ENCODE measurements around the gene CDH5. TPM values are rescaled to one million over a fixed set of nuclear protein-coding genes. Genes with fewer than 3 reads are reported as not detected.

CDH5 gene
- total RNA-seq, 4 donors from 2014 or later: 31.8 to 237 (median 95.8) TPM

DNA sequence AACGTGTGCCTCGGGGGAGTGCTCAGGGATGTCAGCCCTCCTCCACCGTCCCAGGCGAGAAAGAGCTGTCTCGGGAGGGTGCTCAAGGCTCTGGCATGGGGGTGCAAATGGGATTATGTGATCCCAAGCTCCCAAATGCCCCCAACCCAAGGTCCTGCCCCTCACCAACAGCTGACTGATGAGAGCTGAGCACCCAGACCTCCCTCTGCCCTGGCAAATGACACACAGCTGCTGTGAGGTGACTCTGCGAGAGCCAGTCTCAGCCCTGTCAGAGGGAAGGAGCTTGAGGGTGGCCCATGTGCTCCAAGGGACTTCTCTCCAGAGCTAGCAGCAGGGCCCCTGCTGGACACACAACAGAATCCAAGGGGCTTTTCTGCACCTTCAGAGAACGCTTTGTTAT, 7.7 kb downstream of the CDH5 start:
- no peak for DNase-seq (ENCODE audit: low spot score)
- TF ChIP-seq, protein P1, sequence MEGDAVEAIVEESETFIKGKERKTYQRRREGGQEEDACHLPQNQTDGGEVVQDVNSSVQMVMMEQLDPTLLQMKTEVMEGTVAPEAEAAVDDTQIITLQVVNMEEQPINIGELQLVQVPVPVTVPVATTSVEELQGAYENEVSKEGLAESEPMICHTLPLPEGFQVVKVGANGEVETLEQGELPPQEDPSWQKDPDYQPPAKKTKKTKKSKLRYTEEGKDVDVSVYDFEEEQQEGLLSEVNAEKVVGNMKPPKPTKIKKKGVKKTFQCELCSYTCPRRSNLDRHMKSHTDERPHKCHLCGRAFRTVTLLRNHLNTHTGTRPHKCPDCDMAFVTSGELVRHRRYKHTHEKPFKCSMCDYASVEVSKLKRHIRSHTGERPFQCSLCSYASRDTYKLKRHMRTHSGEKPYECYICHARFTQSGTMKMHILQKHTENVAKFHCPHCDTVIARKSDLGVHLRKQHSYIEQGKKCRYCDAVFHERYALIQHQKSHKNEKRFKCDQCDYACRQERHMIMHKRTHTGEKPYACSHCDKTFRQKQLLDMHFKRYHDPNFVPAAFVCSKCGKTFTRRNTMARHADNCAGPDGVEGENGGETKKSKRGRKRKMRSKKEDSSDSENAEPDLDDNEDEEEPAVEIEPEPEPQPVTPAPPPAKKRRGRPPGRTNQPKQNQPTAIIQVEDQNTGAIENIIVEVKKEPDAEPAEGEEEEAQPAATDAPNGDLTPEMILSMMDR (IDR thresholded peaks at IDR 0.05): no peak

DNA sequence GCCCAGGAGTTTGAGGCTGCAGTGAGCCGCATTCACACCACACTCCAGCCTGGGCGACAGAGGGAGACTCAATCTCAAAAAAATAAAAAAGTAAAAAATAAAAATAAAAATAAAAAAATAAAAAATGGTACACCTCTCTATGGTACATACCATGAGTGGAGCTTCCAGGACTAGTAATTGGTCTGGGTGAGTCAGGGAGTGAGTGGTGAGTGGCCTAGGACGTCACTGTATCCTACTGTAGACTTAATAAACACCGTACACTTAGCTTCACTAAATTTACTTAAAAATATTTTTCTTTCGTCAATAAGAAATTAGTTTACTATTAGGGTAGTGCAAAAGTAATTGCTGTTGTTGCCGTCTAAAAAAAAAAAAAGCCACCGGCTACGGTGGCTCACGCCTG, 9.0 kb downstream of the CDH5 start:
- TF ChIP-seq, protein P1 (IDR thresholded peaks at IDR 0.05): no peak
- DNase-seq (ENCODE audit: low spot score) (no peak), ATAC-seq (ENCODE audit: low FRiP score) (no peak)

More for the DNA sequence above, 7.7 kb downstream of the CDH5 start:
- ATAC-seq (ENCODE audit: low FRiP score): no peak

DNA sequence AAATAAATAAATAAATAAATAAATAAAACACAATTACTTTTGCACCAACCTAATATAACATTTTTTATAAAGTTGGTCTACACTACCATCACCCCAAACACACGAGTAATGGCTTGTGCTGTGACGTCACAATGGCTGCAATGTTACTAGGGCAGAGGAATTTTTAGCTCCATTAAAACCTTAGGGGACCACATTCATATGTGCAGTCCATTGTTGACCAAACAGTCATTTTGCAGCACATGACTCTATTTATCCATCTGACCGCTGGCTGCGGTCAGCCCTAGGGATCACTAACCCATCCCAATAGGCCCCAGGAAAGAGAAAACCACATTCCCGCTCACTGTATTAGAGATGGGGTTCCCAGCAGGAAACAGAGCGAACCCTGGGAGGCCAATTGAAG, 9.6 kb downstream of the CDH5 start:
- ATAC-seq (ENCODE audit: low FRiP score): no peak
- no peak for DNase-seq (ENCODE audit: low spot score)
- TF ChIP-seq, protein P1 (IDR thresholded peaks at IDR 0.05): no peak

DNA sequence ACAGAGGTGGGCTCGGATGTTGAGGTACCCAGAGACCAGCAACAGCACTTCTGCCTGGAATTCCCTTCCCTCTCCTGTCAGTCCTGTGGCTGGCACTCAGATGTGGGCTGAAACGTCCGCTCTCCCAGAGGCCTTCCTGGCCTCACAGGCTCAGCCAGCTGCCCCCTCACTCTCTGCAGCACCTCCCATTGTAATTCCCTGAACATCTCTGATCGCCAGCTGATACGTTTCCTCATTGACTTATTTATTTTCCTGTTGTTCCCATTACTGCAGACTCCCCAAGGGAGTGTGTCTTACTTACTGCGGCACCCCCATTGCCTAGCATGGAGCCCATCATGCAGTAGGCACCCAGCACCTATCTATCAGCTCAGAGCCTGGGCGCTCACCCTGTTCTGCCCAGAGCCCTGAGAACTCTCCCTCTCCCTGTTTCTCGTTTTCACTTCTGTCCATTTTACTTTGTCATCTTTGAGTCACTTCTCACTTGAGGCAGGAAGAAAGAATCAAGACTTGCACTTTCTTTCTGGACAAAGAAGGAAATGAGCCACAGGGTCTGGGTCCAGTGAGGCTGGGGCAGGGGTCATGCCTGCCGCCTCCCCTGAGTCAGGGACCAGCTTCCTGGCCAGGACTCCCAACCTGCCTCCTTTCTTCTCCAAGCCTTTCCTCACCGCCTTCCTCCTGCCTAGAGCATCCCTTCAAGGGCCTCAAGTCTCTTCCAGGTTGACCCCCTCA, 10.2 kb downstream of the CDH5 start:
- ATAC-seq (ENCODE audit: low FRiP score) (peak; percentile 46), DNase-seq (ENCODE audit: low spot score) (no peak)
- TF ChIP-seq, protein P1 (IDR thresholded peaks at IDR 0.05): no peak

DNA sequence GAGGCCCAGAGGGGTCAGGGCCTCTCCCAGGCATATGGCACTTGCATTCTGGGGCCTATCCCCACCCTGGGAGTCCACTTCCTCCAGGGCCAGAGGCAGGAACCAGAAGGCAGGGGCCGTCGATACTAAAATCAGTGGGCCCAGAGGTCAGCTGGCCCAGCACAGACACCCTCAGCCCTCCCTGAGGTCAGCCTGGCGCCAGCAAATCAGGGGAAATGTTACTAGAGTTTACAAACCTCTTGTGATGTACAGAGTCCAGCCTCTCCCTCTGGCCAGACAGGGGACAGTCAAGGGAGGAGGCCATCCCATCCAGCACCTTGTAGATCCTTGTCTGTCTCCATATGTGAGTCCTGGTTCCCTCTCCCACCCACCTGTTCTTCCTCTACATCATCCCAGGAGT, 10.8 kb downstream of the CDH5 start:
- DNase-seq (ENCODE audit: low spot score) (no peak), ATAC-seq (ENCODE audit: low FRiP score) (no peak)
- TF ChIP-seq, protein P1 (IDR thresholded peaks at IDR 0.05): no peak

DNA sequence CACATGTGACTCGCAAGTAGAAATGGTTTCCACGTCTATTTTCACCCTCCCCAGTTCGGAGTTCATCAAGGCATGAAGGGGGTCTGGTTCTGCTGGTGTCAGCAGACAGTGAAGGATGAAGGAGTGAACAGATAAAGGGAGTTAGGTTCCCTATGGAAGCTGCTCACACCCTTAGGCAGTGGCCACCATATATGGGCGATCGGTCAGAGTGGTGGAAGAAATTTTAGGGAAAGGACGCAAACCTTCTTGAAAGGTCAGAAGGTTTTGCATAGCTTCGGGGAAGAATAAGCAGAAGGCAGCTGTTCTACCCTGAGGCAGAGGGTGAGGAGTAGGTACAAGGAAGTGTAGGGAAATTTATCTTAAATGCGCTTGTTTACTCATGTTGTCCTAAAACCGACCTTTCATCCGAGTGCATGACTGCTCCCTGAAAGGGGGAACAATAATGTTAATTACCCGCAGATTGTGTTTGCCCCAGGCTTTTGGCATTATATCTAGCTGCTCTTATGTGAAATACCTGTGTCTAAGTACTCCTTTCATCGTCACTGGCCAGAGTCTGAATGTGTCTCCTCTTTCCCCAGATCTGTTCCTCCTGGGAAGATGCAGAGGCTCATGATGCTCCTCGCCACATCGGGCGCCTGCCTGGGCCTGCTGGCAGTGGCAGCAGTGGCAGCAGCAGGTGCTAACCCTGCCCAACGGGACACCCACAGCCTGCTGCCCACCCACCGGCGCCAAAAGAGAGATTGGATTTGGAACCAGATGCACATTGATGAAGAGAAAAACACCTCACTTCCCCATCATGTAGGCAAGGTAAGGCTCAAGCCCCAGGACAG, 12.5 kb downstream of the CDH5 start:
- TF ChIP-seq, protein P1 (IDR thresholded peaks at IDR 0.05): no peak
- no peak for ATAC-seq (ENCODE audit: low FRiP score)
- DNase-seq (ENCODE audit: low spot score): no peak

Measured in omental fat pad (tissue), 4 donors.